ENCODE data around the gene CAB39.

DNA sequence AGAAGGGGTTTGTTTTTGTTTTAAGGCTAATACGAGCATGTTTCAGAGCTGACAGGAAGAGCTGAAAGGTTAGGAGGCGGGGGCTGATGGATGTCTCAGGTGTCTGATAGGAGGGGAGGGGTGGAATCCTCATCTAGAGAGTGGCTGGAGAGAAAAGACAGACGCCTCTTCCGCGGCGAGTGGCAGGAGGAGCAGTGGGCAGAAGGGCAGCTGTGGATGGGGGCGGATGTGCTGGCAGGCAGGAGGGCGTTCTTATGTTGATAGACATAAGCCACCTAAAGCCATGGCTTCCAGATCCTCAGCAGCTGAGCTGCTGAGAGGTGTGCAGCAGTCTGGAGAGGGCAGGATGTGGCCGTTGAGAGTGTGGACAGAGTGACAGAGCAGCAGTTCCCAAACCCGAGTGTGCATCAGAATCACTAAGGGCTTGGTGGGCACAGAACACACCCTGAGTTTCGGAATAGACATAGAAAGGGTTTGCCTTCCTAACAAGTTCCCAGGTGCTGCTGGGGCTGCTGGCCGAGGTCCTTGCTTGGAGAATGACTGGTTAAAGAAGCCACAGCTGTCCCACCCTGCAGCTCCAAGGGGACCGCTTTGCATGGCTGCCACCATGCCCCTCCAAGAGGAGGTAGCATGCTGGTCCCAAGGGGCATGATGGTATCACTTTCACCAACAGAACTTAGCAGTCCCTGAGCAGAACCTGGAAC is 149.1 kb downstream of the CAB39 start:
- TF ChIP-seq POLR2A (IDR thresholded peaks at IDR 0.05; ENCODE audit: low read length) (no peak), GATA1 (IDR thresholded peaks at IDR 0.05; ENCODE audit: low read depth, low read length) (no peak)
